ENCODE data around the gene SEL1L3. TPM values are rescaled to one million over a fixed set of nuclear protein-coding genes. Genes with fewer than 3 reads are reported as not detected.

Gene SEL1L3
- total RNA-seq, 2 donors from 2014 or later = 14.9 to 24.5 TPM

GRCh38 chr4:25773358-25773757 is 89.4 kb downstream of the SEL1L3 start:
- Mint-ChIP-seq H3K9me3 (no peaks in the 10 kb centered on the region), H3K4me3 (no peak overlapping the region)
- 76 to 87% methylated on average over 4 of the region's 4 CpGs for WGBS, 2 experiments (ENCODE audit: insufficient coverage in 1 of 2, insufficient read length in 1 of 2)

GRCh38 chr4:25771672-25772071 is 91.1 kb downstream of the SEL1L3 start:
- no peaks in the 10 kb centered on the region for H3K27me3 Mint-ChIP-seq (ENCODE audit: insufficient read depth)
- no peaks in the 10 kb centered on the region for H3K4me1 ChIP-seq (ENCODE audit: control insufficient read depth, insufficient read depth, low read length)
- H3K9me3 Mint-ChIP-seq = no peaks in the 10 kb centered on the region
- no peak overlapping the region for H3K27ac ChIP-seq (ENCODE audit: low read depth, low read length)
- no peak overlapping the region for H3K27ac Mint-ChIP-seq
- H3K27me3 ChIP-seq (ENCODE audit: control insufficient read depth, insufficient read depth, low read length, poor library complexity, severe bottlenecking) = no peaks in the 10 kb centered on the region
- WGBS, 2 experiments (ENCODE audit: insufficient coverage in 1 of 2, insufficient read length in 1 of 2) = 96 to 97% methylated on average over 3 to 4 of the region's 4 CpGs
- DNase-seq = no peak
- no peak overlapping the region for H3K9ac ChIP-seq (ENCODE audit: extremely low read depth, low read length, poor library complexity, severe bottlenecking)
- no peak overlapping the region for H3K4me3 Mint-ChIP-seq
- no peak for TF ChIP-seq CTCF (conservative IDR thresholded peaks at IDR 0.05)
- no peaks in the 10 kb centered on the region for H3K9me3 ChIP-seq (ENCODE audit: control insufficient read depth, low read length)
- H3K4me3 ChIP-seq (ENCODE audit: low read length) = no peak overlapping the region
- no peaks in the 10 kb centered on the region for H3K36me3 ChIP-seq (ENCODE audit: control insufficient read depth, insufficient read depth, low read length)
- no peaks in the 10 kb centered on the region for H3K36me3 Mint-ChIP-seq (ENCODE audit: low read depth)
- H3K4me1 Mint-ChIP-seq = no peaks in the 10 kb centered on the region

More at GRCh38 chr4:25773358-25773757, 89.4 kb downstream of the SEL1L3 start:
- Histone ChIP-seq H3K9me3 (ENCODE audit: control insufficient read depth, low read length) (no peaks in the 10 kb centered on the region), H3K27me3 (ENCODE audit: control insufficient read depth, insufficient read depth, low read length, poor library complexity, severe bottlenecking) (no peaks in the 10 kb centered on the region), H3K36me3 (ENCODE audit: control insufficient read depth, insufficient read depth, low read length) (no peaks in the 10 kb centered on the region), H3K9ac (ENCODE audit: extremely low read depth, low read length, poor library complexity, severe bottlenecking) (no peak overlapping the region), H3K4me3 (ENCODE audit: low read length) (no peak overlapping the region), H3K4me1 (ENCODE audit: control insufficient read depth, insufficient read depth, low read length) (no peaks in the 10 kb centered on the region), H3K27ac (ENCODE audit: low read depth, low read length) (no peak overlapping the region)
- no peak for DNase-seq
- Mint-ChIP-seq H3K27ac (no peak overlapping the region), H3K36me3 (ENCODE audit: low read depth) (no peaks in the 10 kb centered on the region), H3K27me3 (ENCODE audit: insufficient read depth) (no peaks in the 10 kb centered on the region), H3K4me1 (no peaks in the 10 kb centered on the region)
- TF ChIP-seq CTCF (conservative IDR thresholded peaks at IDR 0.05) = no peak

- no peak for TF ChIP-seq CTCF (conservative IDR thresholded peaks at IDR 0.05)
- no peak overlapping the region for H3K4me3 Mint-ChIP-seq
- 92 to 94% methylated on average over 1 of the region's 1 CpG for WGBS, 2 experiments (ENCODE audit: insufficient coverage in 1 of 2, insufficient read length in 1 of 2)
- H3K9me3 ChIP-seq (ENCODE audit: control insufficient read depth, low read length) = no peaks in the 10 kb centered on the region
- H3K4me1 Mint-ChIP-seq = no peaks in the 10 kb centered on the region
- H3K9me3 Mint-ChIP-seq = no peaks in the 10 kb centered on the region
- H3K27me3 ChIP-seq (ENCODE audit: control insufficient read depth, insufficient read depth, low read length, poor library complexity, severe bottlenecking) = no peaks in the 10 kb centered on the region
- H3K4me1 ChIP-seq (ENCODE audit: control insufficient read depth, insufficient read depth, low read length) = no peaks in the 10 kb centered on the region
- H3K36me3 ChIP-seq (ENCODE audit: control insufficient read depth, insufficient read depth, low read length) = no peaks in the 10 kb centered on the region
- no peaks in the 10 kb centered on the region for H3K27me3 Mint-ChIP-seq (ENCODE audit: insufficient read depth)
- H3K27ac ChIP-seq (ENCODE audit: low read depth, low read length) = no peak overlapping the region
- no peak for DNase-seq
- H3K9ac ChIP-seq (ENCODE audit: extremely low read depth, low read length, poor library complexity, severe bottlenecking) = no peak overlapping the region
- no peak overlapping the region for H3K4me3 ChIP-seq (ENCODE audit: low read length)
- H3K27ac Mint-ChIP-seq = no peak overlapping the region
- H3K36me3 Mint-ChIP-seq (ENCODE audit: low read depth) = no peaks in the 10 kb centered on the region
Measured at GRCh38 chr4:25770847-25771246, 91.9 kb downstream of the SEL1L3 start.

Measured in endodermal cell (in vitro differentiated cells).